NK-92 treated with Interleukin-12 subunit alpha and Interleukin-12 subunit beta, amount 100 ng/mL, for 24 hours (cell line): ENCODE data around the gene CDH10.

Experiments used
- DNase-seq: peaks from one replicate; lab custom pipeline; 2025; lab: John Stamatoyannopoulos, UW

CDH10 gene

GRCh38 chr5:24598956-24599355 is 45.8 kb downstream of the CDH10 start:
- DNase-seq: no peak

GRCh38 chr5:24595329-24595728 is 49.4 kb downstream of the CDH10 start:
- no peak for DNase-seq

GRCh38 chr5:24591426-24591825 is 53.4 kb downstream of the CDH10 start:
- DNase-seq: no peak

GRCh38 chr5:24589566-24589965 is 55.2 kb downstream of the CDH10 start:
- no peak for DNase-seq

- no peak for DNase-seq
Observed at GRCh38 chr5:24585751-24586150, 59.0 kb downstream of the CDH10 start.

- DNase-seq: no peak
Observed at GRCh38 chr5:24571302-24571701, 73.5 kb downstream of the CDH10 start.

GRCh38 chr5:24566933-24567332 is 77.8 kb downstream of the CDH10 start:
- no peak for DNase-seq

GRCh38 chr5:24555229-24555628 is 89.5 kb downstream of the CDH10 start:
- DNase-seq: no peak

- no peak for DNase-seq
Observed at GRCh38 chr5:24547132-24547531, 97.6 kb downstream of the CDH10 start.

GRCh38 chr5:24539613-24540012 is 105.2 kb downstream of the CDH10 start:
- no peak for DNase-seq

- DNase-seq: no peak
Observed at GRCh38 chr5:24538346-24538745, 106.4 kb downstream of the CDH10 start.

- DNase-seq: no peak
Observed at GRCh38 chr5:24535646-24536045, 109.1 kb downstream of the CDH10 start.

GRCh38 chr5:24530906-24531305 is 113.9 kb downstream of the CDH10 start:
- no peak for DNase-seq

- DNase-seq: no peak
Observed at GRCh38 chr5:24525414-24525813, 119.4 kb downstream of the CDH10 start.

GRCh38 chr5:24512423-24512822 is 132.4 kb downstream of the CDH10 start:
- no peak for DNase-seq

- DNase-seq: no peak
Observed at GRCh38 chr5:24510523-24510988, 134.2 kb downstream of the CDH10 start.

GRCh38 chr5:24509943-24510342 is 134.8 kb downstream of the CDH10 start:
- DNase-seq: no peak

GRCh38 chr5:24505258-24505657 is 139.5 kb downstream of the CDH10 start:
- no peak for DNase-seq

- DNase-seq: no peak
Observed at GRCh38 chr5:24497591-24498157, 147.1 kb downstream of the CDH10 start.

GRCh38 chr5:24497145-24497544 is 147.6 kb downstream of the CDH10 start:
- no peak for DNase-seq

- DNase-seq: no peak
Observed at GRCh38 chr5:24496268-24496667, 148.5 kb downstream of the CDH10 start.

- DNase-seq: no peak
Observed at GRCh38 chr5:24492229-24492628, 152.5 kb downstream of the CDH10 start.

GRCh38 chr5:24491490-24491889 is 153.3 kb downstream of the CDH10 start:
- DNase-seq: no peak

GRCh38 chr5:24487368-24488229 is 157.2 kb downstream of the CDH10 start:
- no peak for DNase-seq
